GM19240 (cell line): ENCODE measurements around the gene PDZD11.
"Not testable (repeated sequence)": the region's sequence is repeated elsewhere in the genome, so short reads cannot be mapped to it uniquely, and the experiment has no call there.

ENCODE experiments used
- DNase-seq: peaks from one replicate; pipeline ENCODE4 v3.0.0; 2011; ENCODE audit warnings: low spot score; ENCODE audit not compliant: insufficient read length

The PDZD11 gene

GRCh38 chrX:70257423-70258288 lies 32.1 kb downstream of the PDZD11 start:
- DNase-seq: no peak

GRCh38 chrX:70255452-70255851 lies 34.3 kb downstream of the PDZD11 start:
- no peak for DNase-seq

- no peak for DNase-seq
Measured at GRCh38 chrX:70254909-70255308, 34.8 kb downstream of the PDZD11 start.

GRCh38 chrX:70254063-70254400 lies 35.7 kb downstream of the PDZD11 start:
- DNase-seq: no peak

- DNase-seq: no peak
Measured at GRCh38 chrX:70253377-70254062, 36.2 kb downstream of the PDZD11 start.

GRCh38 chrX:70252491-70252890 lies 37.2 kb downstream of the PDZD11 start:
- no peak for DNase-seq

GRCh38 chrX:70247252-70247651 lies 42.5 kb downstream of the PDZD11 start:
- DNase-seq: no peak

GRCh38 chrX:70244881-70245280 lies 44.8 kb downstream of the PDZD11 start:
- DNase-seq: no peak

GRCh38 chrX:70243601-70244000 lies 46.1 kb downstream of the PDZD11 start:
- DNase-seq: not testable (repeated sequence)

- DNase-seq: no peak
Measured at GRCh38 chrX:70241501-70241900, 48.2 kb downstream of the PDZD11 start.

GRCh38 chrX:70240751-70241150 lies 49.0 kb downstream of the PDZD11 start:
- no peak for DNase-seq
